HepG2 (cell line): Measurements from ENCODE around the gene CLCN2. TPM values are rescaled to one million over a fixed set of nuclear protein-coding genes. Genes with fewer than 3 reads are reported as not detected.
A peak's percentile ranks its signal among the peaks of the same experiment; 100 is the strongest.

Source experiments
- CBX2 ChIP-seq, 2 experiments: fragments of 200-600 bp in 1 of 2; sonication (generic); formaldehyde crosslinking in 1 of 2; IDR thresholded peaks; 2 replicates each; pipeline versions ENCODE4 v1.7.0 to v1.8.1; 2018 to 2022; ENCODE audit warnings: low read depth in 2 of 2, low read length in 1 of 2, mild to moderate bottlenecking in 1 of 2, missing genetic modification reagents in 1 of 2
- HMGA1 ChIP-seq: sonication (generic); formaldehyde crosslinking; conservative IDR thresholded peaks from 2 replicates; pipeline ENCODE4 v1.4.0; 2020; ENCODE audit warnings: missing genetic modification reagents
- HOXA9 ChIP-seq: sonication (generic); formaldehyde crosslinking; IDR thresholded peaks from 2 replicates; pipeline ENCODE4 v1.8.1; 2022; ENCODE audit warnings: missing genetic modification reagents, mild to moderate bottlenecking, moderate library complexity, borderline replicate concordance
- IRF2 ChIP-seq: IDR thresholded peaks from 2 replicates; pipeline ENCODE4 v1.6.1; 2018; ENCODE audit warnings: missing genetic modification reagents, missing compliant biosample characterization
- MAX ChIP-seq: IDR thresholded peaks from 2 replicates; pipeline ENCODE4 v1.6.1; 2012; ENCODE audit warnings: inconsistent platforms
- MBD4 ChIP-seq: IDR thresholded peaks from 2 replicates; pipeline ENCODE4 v1.6.1; 2012; ENCODE audit warnings: low read length, inconsistent platforms, borderline replicate concordance
- MIER2 ChIP-seq: IDR thresholded peaks from 2 replicates; pipeline ENCODE4 v1.6.1; 2016; ENCODE audit warnings: missing biosample characterization, missing genetic modification reagents
- NR2F2 ChIP-seq: IDR thresholded peaks from 2 replicates; pipeline ENCODE4 v1.6.1; 2012; ENCODE audit warnings: low read depth, inconsistent platforms, borderline replicate concordance
- POLR2G ChIP-seq: fragments of 200-400 bp; formaldehyde crosslinking; IDR thresholded peaks from 2 replicates; pipeline ENCODE4 v1.6.1; 2018; ENCODE audit warnings: mild to moderate bottlenecking, low read depth, low read length, moderate library complexity
- RORA ChIP-seq: sonication (generic); formaldehyde crosslinking; IDR thresholded peaks from 2 replicates; pipeline ENCODE4 v1.5.0; 2020; ENCODE audit warnings: mild to moderate bottlenecking, missing genetic modification reagents, moderate library complexity
- SOX13 ChIP-seq, 3 experiments: fragments of 450-650 bp in 1 of 3; sonication (generic) in 1 of 3; formaldehyde crosslinking in 1 of 3; IDR thresholded peaks in 2 of 3; conservative IDR thresholded peaks in 1 of 3; 2 replicates each; pipeline versions ENCODE4 v1.5.0 to v1.6.1; 2016 to 2020; ENCODE audit warnings: antibody characterized with exemption in 1 of 3, mild to moderate bottlenecking in 1 of 3, missing compliant biosample characterization in 1 of 3, missing genetic modification reagents in 1 of 3, moderate library complexity in 1 of 3
- SOX5 ChIP-seq: IDR thresholded peaks from 2 replicates; pipeline ENCODE4 v1.6.1; 2016; ENCODE audit warnings: borderline replicate concordance
- TGIF2 ChIP-seq: IDR thresholded peaks from 2 replicates; pipeline ENCODE4 v1.6.1; 2016; ENCODE audit warnings: control low read depth, missing compliant biosample characterization
- TRIM24 ChIP-seq: sonication (generic); formaldehyde crosslinking; IDR thresholded peaks from 2 replicates; pipeline ENCODE4 v1.8.0; 2022; ENCODE audit warnings: mild to moderate bottlenecking, missing genetic modification reagents
- ZBTB2 ChIP-seq: sonication (generic); formaldehyde crosslinking; IDR thresholded peaks from 2 replicates; pipeline ENCODE4 v1.8.0; 2022; ENCODE audit warnings: low read depth, missing genetic modification reagents
- ZBTB49 ChIP-seq: sonication (generic); formaldehyde crosslinking; IDR thresholded peaks from 2 replicates; pipeline ENCODE4 v1.4.0; 2020; ENCODE audit warnings: missing genetic modification reagents, borderline replicate concordance
- ZNF44 ChIP-seq: sonication (generic); formaldehyde crosslinking; IDR thresholded peaks from 2 replicates; pipeline ENCODE4 v1.5.1; 2020; ENCODE audit warnings: mild to moderate bottlenecking, missing genetic modification reagents
- ZNF614 ChIP-seq: IDR thresholded peaks from 2 replicates; pipeline ENCODE4 v1.6.1; 2018; ENCODE audit warnings: missing biosample characterization, missing genetic modification reagents, inconsistent platforms, borderline replicate concordance
- ZNF747 ChIP-seq: sonication (generic); formaldehyde crosslinking; IDR thresholded peaks from 2 replicates; pipeline ENCODE4 v1.8.1; 2023; ENCODE audit warnings: missing genetic modification reagents, mild to moderate bottlenecking, borderline replicate concordance
- ZNF879 ChIP-seq: sonication (generic); formaldehyde crosslinking; IDR thresholded peaks from 2 replicates; pipeline ENCODE4 v1.8.1; 2023; ENCODE audit warnings: missing genetic modification reagents
- ZSCAN5A ChIP-seq: sonication (generic); formaldehyde crosslinking; IDR thresholded peaks from 2 replicates; pipeline ENCODE4 v1.8.0; 2022; ENCODE audit warnings: mild to moderate bottlenecking, missing genetic modification reagents, borderline replicate concordance
- polyA plus RNA-seq, 8 experiments: library from polyadenylated mRNA; depleted of rRNA in 3 of 8; stranded (reverse) in 7 of 8; unstranded in 1 of 8; fragments of >200 nt; fragmentation: Illumina TruSeq in 4 of 8; extraction: Trizol in 4 of 8; gene quantifications; 2 replicates each; pipeline versions ENCODE4 v1.2.1 to v1.2.3, GENCODE V29; 2011 to 2016; ENCODE audit warnings: low read depth in 4 of 8, missing spikeins in 1 of 8, mixed read lengths in 1 of 8; ENCODE audit not compliant: insufficient read depth in 1 of 8
- total RNA-seq, 5 experiments: library from RNA; depleted of rRNA; stranded (reverse); fragments of >200 nt; fragmentation: Illumina TruSeq; extraction: Trizol; gene quantifications; 2 replicates each; pipeline ENCODE4 v1.2.3, GENCODE V29; 2016; ENCODE audit warnings: low read depth in 1 of 5
- TF ChIP-seq, protein P1 (sequence below): sonication (generic); formaldehyde crosslinking; IDR thresholded peaks from 2 replicates; pipeline ENCODE4 v1.8.1; 2023; ENCODE audit warnings: mild to moderate bottlenecking, missing genetic modification reagents

The CLCN2 gene
- total and polyA plus RNA-seq, 2 of the 13 experiments (the other 11 are each of a cell fraction or from before 2014, with no cell fraction given), result 11.4 to 13.5 TPM

- TF ChIP-seq MIER2 (CRISPR knock-in tag) (no peak), MAX (peak; percentile 14; the same call in 1 of the 2 replicates), NR2F2 (no peak), ZNF879 (CRISPR knock-in tag) (0 out of 2 replicates have a peak, but pooled peaks have one; percentile 47), TRIM24 (CRISPR knock-in tag) (no peak), RORA (no peak), ZNF747 (CRISPR knock-in tag) (0 out of 2 replicates have a peak, but pooled peaks have one; percentile 63), ZNF44 (CRISPR knock-in tag) (no peak), SOX13 (IDR thresholded peaks at IDR 0.05) (no peak), SOX13 (CRISPR knock-in tag; conservative IDR thresholded peaks at IDR 0.05 in 1 of 2, IDR thresholded peaks at IDR 0.05 in 1 of 2) (no peak), TGIF2 (CRISPR knock-in tag) (no peak), HMGA1 (CRISPR knock-in tag) (no peak), POLR2G (peak; percentile 86), HOXA9 (CRISPR knock-in tag) (no peak), CBX2 (IDR thresholded peaks at IDR 0.05; ENCODE audit: low read depth, low read length) (no peak), CBX2 (CRISPR knock-in tag; IDR thresholded peaks at IDR 0.05; ENCODE audit: low read depth) (no peak), ZBTB2 (peak; percentile 78), SOX5 (CRISPR knock-in tag) (0 out of 2 replicates have a peak, but pooled peaks have one; percentile 20), MBD4 (no peak), ZBTB49 (CRISPR knock-in tag) (no peak), IRF2 (CRISPR knock-in tag) (peak; percentile 23; the same call in 1 of the 2 replicates), ZSCAN5A (CRISPR knock-in tag) (no peak; the same call in 1 of the 2 replicates), ZNF614 (CRISPR knock-in tag) (0 out of 2 replicates have a peak, but pooled peaks have one; percentile 34)
- TF ChIP-seq, protein P1, sequence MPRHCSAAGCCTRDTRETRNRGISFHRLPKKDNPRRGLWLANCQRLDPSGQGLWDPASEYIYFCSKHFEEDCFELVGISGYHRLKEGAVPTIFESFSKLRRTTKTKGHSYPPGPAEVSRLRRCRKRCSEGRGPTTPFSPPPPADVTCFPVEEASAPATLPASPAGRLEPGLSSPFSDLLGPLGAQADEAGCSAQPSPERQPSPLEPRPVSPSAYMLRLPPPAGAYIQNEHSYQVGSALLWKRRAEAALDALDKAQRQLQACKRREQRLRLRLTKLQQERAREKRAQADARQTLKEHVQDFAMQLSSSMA, result peak; percentile 89; the same call in 1 of the 2 replicates
Observed at GRCh38 chr3:184335661-184336546, 25.5 kb downstream of the CLCN2 start (continued).
